Brain microvascular endothelial cell (primary cell): ENCODE results near the gene RAB44.
"Not testable (repeated sequence)": the region's sequence is repeated elsewhere in the genome, so short reads cannot be mapped to it uniquely, and the experiment has no call there.

Experiments used
- DNase-seq: peaks from one replicate; pipeline ENCODE4 v3.0.0-alpha.2; 2020
- H3K27ac ChIP-seq: fragments of 250-450 bp; sonication (Bioruptor Pico); 2 replicates; pipeline ENCODE4 v1.5.1; 2020; ENCODE audit warnings: mild to moderate bottlenecking, moderate library complexity
- H3K27me3 ChIP-seq: fragments of 250-450 bp; sonication (Bioruptor Pico); replicated peaks from 2 replicates; pipeline ENCODE4 v1.5.1; 2020; ENCODE audit warnings: mild to moderate bottlenecking
- H3K36me3 ChIP-seq: fragments of 250-450 bp; sonication (Bioruptor Pico); replicated peaks from 2 replicates; pipeline ENCODE4 v1.5.1; 2020; ENCODE audit warnings: mild to moderate bottlenecking
- H3K4me3 ChIP-seq: 2 replicates; pipeline ENCODE4 v1.5.1; 2011; ENCODE audit warnings: low read depth, mild to moderate bottlenecking, control low read depth, low read length, moderate library complexity
- in situ Hi-C: cut with HindIII; loops from 2 replicates; pipeline ENCODE4 v1.10.0; 2017; ENCODE audit warnings: low sequenced_read_pairs, low pct_ligation_motif_present
- TF ChIP-seq, protein P1 (sequence below): IDR thresholded peaks from 2 replicates; pipeline ENCODE4 v1.5.1; 2011; ENCODE audit warnings: low read depth, mild to moderate bottlenecking, moderate library complexity, low read length, control low read depth, inconsistent platforms; ENCODE audit errors: missing control alignments

RAB44 gene

DNA sequence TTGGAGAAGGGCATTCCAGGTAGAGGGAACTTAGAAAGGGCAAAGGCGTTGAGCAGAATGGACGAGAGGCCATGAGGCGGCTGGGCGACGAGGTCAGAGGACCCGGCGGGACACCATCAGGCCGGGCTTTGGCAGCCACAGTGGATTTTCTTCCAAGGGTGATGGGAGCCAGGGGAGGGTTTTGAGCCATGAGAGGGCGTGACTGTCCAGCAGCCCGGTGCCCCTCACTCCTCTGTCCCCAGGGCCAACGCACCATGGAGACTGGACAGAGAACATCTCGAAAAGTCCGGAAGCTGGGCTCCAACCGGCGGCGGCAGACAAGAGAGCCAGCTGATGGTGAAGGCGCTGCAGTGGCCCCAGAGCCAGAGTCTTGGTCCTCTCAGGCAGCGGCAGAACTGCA is 6.4 kb downstream of the RAB44 start:
- TF ChIP-seq, protein P1, sequence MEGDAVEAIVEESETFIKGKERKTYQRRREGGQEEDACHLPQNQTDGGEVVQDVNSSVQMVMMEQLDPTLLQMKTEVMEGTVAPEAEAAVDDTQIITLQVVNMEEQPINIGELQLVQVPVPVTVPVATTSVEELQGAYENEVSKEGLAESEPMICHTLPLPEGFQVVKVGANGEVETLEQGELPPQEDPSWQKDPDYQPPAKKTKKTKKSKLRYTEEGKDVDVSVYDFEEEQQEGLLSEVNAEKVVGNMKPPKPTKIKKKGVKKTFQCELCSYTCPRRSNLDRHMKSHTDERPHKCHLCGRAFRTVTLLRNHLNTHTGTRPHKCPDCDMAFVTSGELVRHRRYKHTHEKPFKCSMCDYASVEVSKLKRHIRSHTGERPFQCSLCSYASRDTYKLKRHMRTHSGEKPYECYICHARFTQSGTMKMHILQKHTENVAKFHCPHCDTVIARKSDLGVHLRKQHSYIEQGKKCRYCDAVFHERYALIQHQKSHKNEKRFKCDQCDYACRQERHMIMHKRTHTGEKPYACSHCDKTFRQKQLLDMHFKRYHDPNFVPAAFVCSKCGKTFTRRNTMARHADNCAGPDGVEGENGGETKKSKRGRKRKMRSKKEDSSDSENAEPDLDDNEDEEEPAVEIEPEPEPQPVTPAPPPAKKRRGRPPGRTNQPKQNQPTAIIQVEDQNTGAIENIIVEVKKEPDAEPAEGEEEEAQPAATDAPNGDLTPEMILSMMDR = no peak
- Histone ChIP-seq H3K27me3 (no peaks in the 10 kb centered on the region), H3K27ac (no peak overlapping the region), H3K36me3 (no peaks in the 10 kb centered on the region), H3K4me3 (no peak overlapping the region)
- in situ Hi-C loops = no loop called here
- no peak for DNase-seq

DNA sequence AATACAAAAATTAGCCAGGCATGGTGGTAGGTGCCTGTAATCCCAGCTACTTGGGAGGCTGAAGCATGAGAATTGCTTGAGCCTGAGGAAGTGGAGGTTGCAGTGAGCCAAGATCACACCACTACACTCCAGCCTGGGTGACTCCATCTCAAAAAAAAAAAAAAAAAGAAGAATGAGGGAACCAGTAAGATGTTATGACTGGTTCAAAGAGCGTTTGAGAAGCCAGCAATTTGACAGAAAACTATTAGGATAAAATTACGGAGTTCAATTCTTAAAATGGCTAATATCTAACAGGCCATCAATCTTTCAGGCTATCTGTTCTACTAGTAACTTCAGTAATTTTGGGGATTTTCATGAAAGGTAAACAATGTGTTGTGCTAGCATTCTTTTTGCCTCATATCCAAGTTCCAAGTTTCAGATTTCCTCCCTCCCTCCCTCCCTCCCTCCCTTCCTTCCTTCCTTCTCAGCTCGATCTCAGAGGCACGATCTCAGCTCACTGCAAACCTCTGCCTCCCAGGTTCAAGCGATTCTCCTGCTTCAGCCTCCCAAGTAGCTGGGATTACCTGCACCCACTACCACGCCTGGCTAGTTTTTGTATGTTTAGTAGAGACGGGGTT is 7.4 kb downstream of the RAB44 start:
- H3K27ac ChIP-seq, H3K36me3 ChIP-seq, in situ Hi-C loops, H3K4me3 ChIP-seq, DNase-seq, H3K27me3 ChIP-seq: not testable (repeated sequence)

DNA sequence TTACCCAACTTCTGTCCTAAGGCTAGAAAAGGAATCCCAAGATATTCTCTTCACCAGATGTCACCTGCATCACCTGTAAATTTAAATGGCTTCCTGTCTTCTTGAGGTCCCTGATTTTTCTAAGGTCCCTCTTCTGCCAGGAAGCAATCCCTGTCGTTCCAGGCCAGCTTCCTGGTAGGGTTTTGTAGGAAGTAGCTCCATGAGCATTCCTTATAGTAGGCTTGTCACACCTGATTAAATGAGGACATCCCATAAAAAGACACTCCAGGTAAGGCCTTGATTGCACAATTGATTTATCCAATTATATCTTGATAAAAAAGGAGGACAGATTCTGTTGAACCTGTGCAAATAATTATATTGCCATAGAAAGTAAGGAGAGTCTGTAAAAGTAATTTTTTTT is 8.7 kb downstream of the RAB44 start:
- Histone ChIP-seq H3K27me3 (no peaks in the 10 kb centered on the region), H3K36me3 (no peaks in the 10 kb centered on the region)
- TF ChIP-seq, protein P1 = no peak

DNA sequence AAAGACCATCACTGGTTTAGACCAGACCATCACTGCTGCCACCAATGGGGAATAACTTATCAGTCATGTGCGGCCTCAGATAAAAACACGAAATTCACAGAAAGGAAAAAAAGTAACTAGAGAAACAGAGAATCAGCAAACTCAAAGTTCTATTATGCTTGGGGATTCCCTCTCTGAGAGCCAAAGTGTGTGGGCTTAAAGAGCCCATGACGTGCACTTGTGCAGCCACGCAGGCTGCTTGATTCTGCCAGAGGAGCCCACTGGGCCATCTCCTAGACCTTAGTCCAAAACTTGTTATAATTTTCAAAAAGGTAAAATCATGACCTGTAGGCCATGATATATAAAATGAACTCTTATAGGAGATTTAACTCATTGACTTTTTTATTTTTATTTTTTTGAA is 15.2 kb downstream of the RAB44 start:
- Histone ChIP-seq H3K27ac (no peak overlapping the region), H3K36me3 (no peaks in the 10 kb centered on the region), H3K4me3 (no peak overlapping the region), H3K27me3 (no peaks in the 10 kb centered on the region)
- DNase-seq = no peak
- TF ChIP-seq, protein P1 = no peak
- in situ Hi-C loops = no loop called here

More for the DNA sequence above, 8.7 kb downstream of the RAB44 start:
- DNase-seq = no peak
- H3K27ac ChIP-seq = no peak overlapping the region
- no peak overlapping the region for H3K4me3 ChIP-seq
- in situ Hi-C loops = no loop called here

DNA sequence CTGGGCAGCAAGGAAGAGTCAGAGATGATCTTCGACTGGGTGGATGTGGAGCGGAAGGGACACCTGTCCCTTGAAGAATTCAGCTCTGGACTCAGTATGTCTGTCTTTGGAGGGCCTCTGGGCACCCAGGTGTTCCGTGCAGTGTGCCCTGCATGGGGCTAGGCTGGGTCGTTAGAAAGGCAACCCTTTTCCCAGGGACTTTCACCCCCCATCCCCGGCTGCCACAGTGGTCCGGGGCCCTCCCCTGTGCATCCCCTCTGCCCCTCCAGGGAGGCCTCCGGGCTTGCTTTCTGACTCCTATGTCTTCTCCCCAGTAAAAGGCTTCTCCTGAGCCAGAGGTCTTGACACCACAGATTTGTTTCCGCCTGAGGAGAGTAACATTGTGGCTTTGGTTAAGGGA is 16.2 kb downstream of the RAB44 start:
- in situ Hi-C loops = no loop called here
- DNase-seq = no peak
- no peaks in the 10 kb centered on the region for H3K36me3 ChIP-seq
- H3K4me3 ChIP-seq = no peak overlapping the region
- no peak overlapping the region for H3K27ac ChIP-seq
- TF ChIP-seq, protein P1 = no peak
- no peaks in the 10 kb centered on the region for H3K27me3 ChIP-seq

DNA sequence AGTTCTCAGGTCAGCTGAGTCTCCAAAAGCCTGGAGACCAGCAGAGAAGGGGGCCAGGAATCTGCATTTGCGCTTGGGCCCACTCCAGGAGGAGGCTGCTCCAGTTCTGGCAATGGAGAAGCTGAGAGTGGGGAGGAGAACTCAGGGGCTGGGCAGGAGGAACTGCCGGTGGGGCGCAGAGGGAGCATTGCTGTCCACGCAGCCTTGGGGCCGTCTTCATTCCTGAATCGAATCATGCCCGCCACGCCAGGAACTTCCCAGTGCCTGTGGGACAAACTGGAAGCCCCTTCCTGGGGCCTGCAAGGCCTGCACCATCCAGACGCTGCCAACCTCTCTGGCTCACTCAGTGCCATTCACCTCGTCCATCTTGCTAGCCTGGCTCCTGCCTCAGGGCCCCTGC is 16.9 kb downstream of the RAB44 start:
- in situ Hi-C loops = no loop called here
- TF ChIP-seq, protein P1 = no peak
- no peaks in the 10 kb centered on the region for H3K36me3 ChIP-seq

More for the DNA sequence above, 16.9 kb downstream of the RAB44 start:
- H3K27me3 ChIP-seq = no peaks in the 10 kb centered on the region
- no peak overlapping the region for H3K27ac ChIP-seq
- no peak for DNase-seq
- no peak overlapping the region for H3K4me3 ChIP-seq
